CD14-positive monocyte (primary cell): ENCODE measurements around the gene AGA. TPM values are rescaled to one million over a fixed set of nuclear protein-coding genes. Genes with fewer than 3 reads are reported as not detected.
A peak's percentile ranks its signal among the peaks of the same experiment; 100 is the strongest.

Experiments
- DNase-seq, 3 donors: peaks; one replicate each; pipeline ENCODE4 v3.0.0-alpha.2; 2011 to 2022
- H2AFZ ChIP-seq: 2 replicates; pipeline ENCODE4 v1.6.0; 2012; ENCODE audit warnings: mild to moderate bottlenecking, low read depth, low read length, inconsistent platforms; ENCODE audit not compliant: insufficient read depth, poor library complexity, severe bottlenecking
- H3K27ac ChIP-seq, 2 donors: 1 replicate in 1 of 2; 2 replicates in 1 of 2; pipeline ENCODE4 v1.5.1; 2012 to 2013; ENCODE audit warnings: low read length in 2 of 2, control low read depth in 1 of 2, inconsistent platforms in 1 of 2, low read depth in 1 of 2, mild to moderate bottlenecking in 1 of 2
- H3K27me3 ChIP-seq, 2 donors: one replicate each; pipeline versions ENCODE4 v1.6.0 to v1.6.1; 2011 to 2013; ENCODE audit warnings: low read length in 2 of 2; ENCODE audit not compliant: control insufficient read depth in 2 of 2, insufficient read depth in 2 of 2
- H3K36me3 ChIP-seq, 2 donors: replicated peaks in 1 of 2; 1 replicate in 1 of 2; 2 replicates in 1 of 2; pipeline versions ENCODE4 v1.5.1 to v1.6.1; 2012 to 2013; ENCODE audit warnings: low read length in 2 of 2, control low read depth in 1 of 2, inconsistent platforms in 1 of 2, mild to moderate bottlenecking in 1 of 2; ENCODE audit not compliant: insufficient read depth in 2 of 2, control insufficient read depth in 1 of 2
- H3K4me1 ChIP-seq, 2 donors: 1 replicate in 1 of 2; 2 replicates in 1 of 2; pipeline versions ENCODE4 v1.5.1 to v1.6.1; 2012 to 2013; ENCODE audit warnings: low read length in 2 of 2, control low read depth in 1 of 2, inconsistent platforms in 1 of 2, mild to moderate bottlenecking in 1 of 2, moderate library complexity in 1 of 2; ENCODE audit not compliant: insufficient read depth in 2 of 2, control insufficient read depth in 1 of 2
- H3K4me2 ChIP-seq: replicated peaks from 2 replicates; pipeline ENCODE3; 2012; ENCODE audit warnings: low read length, moderate library complexity, mild to moderate bottlenecking; ENCODE audit not compliant: poor library complexity, severe bottlenecking; ENCODE audit errors: extremely low read depth
- H3K4me3 ChIP-seq, 3 experiments: fragments of 200-600 bp in 1 of 3; sonication (generic) in 1 of 3; replicated peaks in 1 of 3; 1 replicate in 2 of 3; 2 replicates in 1 of 3; pipeline ENCODE4 v1.5.1; 2011 to 2013; ENCODE audit warnings: low read length in 3 of 3, mild to moderate bottlenecking in 3 of 3, control low read depth in 2 of 3, low read depth in 2 of 3, inconsistent platforms in 1 of 3, moderate library complexity in 1 of 3
- H3K79me2 ChIP-seq: 2 replicates; pipeline ENCODE4 v1.6.0; 2012; ENCODE audit warnings: mild to moderate bottlenecking, control low read depth, inconsistent platforms, low read length, moderate library complexity; ENCODE audit not compliant: insufficient read depth
- H3K9ac ChIP-seq: 2 replicates; pipeline ENCODE4 v1.6.0; 2017; ENCODE audit warnings: low read length, mild to moderate bottlenecking; ENCODE audit not compliant: insufficient read depth, poor library complexity, severe bottlenecking
- H3K9me3 ChIP-seq, 2 donors: replicated peaks in 1 of 2; 1 replicate in 1 of 2; 2 replicates in 1 of 2; pipeline versions ENCODE4 v1.5.1 to v1.6.1; 2012 to 2013; ENCODE audit warnings: low read length in 2 of 2, control low read depth in 1 of 2; ENCODE audit not compliant: control insufficient read depth in 1 of 2, insufficient read depth in 1 of 2
- H4K20me1 ChIP-seq: 2 replicates; pipeline ENCODE4 v1.6.0; 2012; ENCODE audit warnings: mild to moderate bottlenecking, low read length, control low read depth, moderate library complexity; ENCODE audit not compliant: insufficient read depth
- H3K27ac Mint-ChIP-seq, 7 donors: one replicate each; pipeline ENCODE4 v1.8.0; 2020; ENCODE audit warnings: mild to moderate bottlenecking in 7 of 7, mixed read lengths in 7 of 7, moderate library complexity in 6 of 7, inconsistent platforms in 2 of 7
- H3K27me3 Mint-ChIP-seq, 3 donors: one replicate each; pipeline ENCODE4 v1.8.0; 2021 to 2022; ENCODE audit warnings: low read depth in 3 of 3, mild to moderate bottlenecking in 3 of 3, mixed read lengths in 3 of 3, moderate library complexity in 3 of 3, inconsistent platforms in 1 of 3
- H3K36me3 Mint-ChIP-seq, 2 donors: one replicate each; pipeline ENCODE4 v1.8.0; 2020; ENCODE audit warnings: mixed read lengths in 2 of 2, inconsistent platforms in 1 of 2, mild to moderate bottlenecking in 1 of 2
- H3K4me1 Mint-ChIP-seq: one replicate; pipeline ENCODE4 v1.8.0; 2020; ENCODE audit warnings: mild to moderate bottlenecking, mixed read lengths
- H3K4me3 Mint-ChIP-seq, 2 donors: one replicate each; pipeline ENCODE4 v1.8.0; 2020; ENCODE audit warnings: mild to moderate bottlenecking in 2 of 2, mixed read lengths in 2 of 2, moderate library complexity in 1 of 2
- H3K9me3 Mint-ChIP-seq, 7 donors: one replicate each; pipeline ENCODE4 v1.8.0; 2020 to 2022; ENCODE audit warnings: mixed read lengths in 7 of 7, mild to moderate bottlenecking in 6 of 7, moderate library complexity in 6 of 7, inconsistent platforms in 2 of 7
- CTCF ChIP-seq: fragments of 200-600 bp; IDR thresholded peaks from one replicate; pipeline ENCODE4 v1.8.0; 2022; ENCODE audit warnings: antibody characterized with exemption, mild to moderate bottlenecking
- WGBS: methylation state at CpG from one replicate; pipeline ENCODE4 v1.1.5; 2013; ENCODE audit warnings: missing lambda C conversion rate; ENCODE audit not compliant: insufficient coverage; 5-methylcytosine and 5-hydroxymethylcytosine counted together
- intact Hi-C, 2 donors: fragments of 100-400 bp; cut with micrococcal nuclease; formaldehyde crosslinking; loops; one replicate each; pipeline versions ENCODE4 v1.15.0 to v1.15.1; 2023
- polyA plus RNA-seq, 3 donors: library from polyadenylated mRNA; depleted of rRNA in 1 of 3; unstranded in 2 of 3; stranded (reverse) in 1 of 3; fragments of 300-500 nt in 2 of 3; fragments of >200 nt in 1 of 3; fragmentation: Illumina TruSeq in 2 of 3; gene quantifications; 1 replicate in 2 of 3; 2 replicates in 1 of 3; pipeline ENCODE4 v1.2.3, GENCODE V29; 2012 to 2021

AGA gene
- polyA plus RNA-seq, 3 donors = 23.0 to 43.1 (median 27.4) TPM

DNA sequence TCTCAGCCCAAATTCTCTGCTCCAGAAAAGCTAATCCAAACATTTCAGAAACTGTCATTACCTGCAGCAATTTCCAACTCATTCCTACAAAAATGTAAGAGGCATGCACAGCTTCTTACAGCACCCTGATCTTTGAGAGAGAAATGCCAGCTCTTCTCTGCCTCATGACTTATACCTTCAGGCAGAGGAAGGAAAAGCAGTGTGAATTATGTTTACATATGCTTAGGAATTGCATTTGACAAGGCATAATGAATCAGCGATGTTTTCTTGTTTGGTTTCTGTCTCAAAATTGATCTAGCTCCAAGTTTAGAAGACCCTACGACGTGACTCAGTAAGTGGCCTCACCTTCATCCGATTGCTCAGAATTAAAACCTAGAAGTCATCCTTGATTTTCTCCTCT lies 21.8 kb upstream of the AGA start:
- 98% methylated on average over 4 of the region's 4 CpGs for WGBS
- Histone ChIP-seq H3K4me3 (no peak overlapping the region), H3K36me3 (no peaks in the 10 kb centered on the region), H3K27ac (no peak overlapping the region), H3K9ac (no peak overlapping the region), H3K4me2 (no peak overlapping the region), H3K27me3 (no peaks in the 10 kb centered on the region), H3K79me2 (no peaks in the 10 kb centered on the region), H3K4me1 (no peaks in the 10 kb centered on the region), H2AFZ (no peak overlapping the region), H3K9me3 (no peaks in the 10 kb centered on the region), H4K20me1 (no peaks in the 10 kb centered on the region)
- H3K36me3 Mint-ChIP-seq = no peaks in the 10 kb centered on the region
- intact Hi-C loops = no loop called here
- no peaks in the 10 kb centered on the region for H3K4me1 Mint-ChIP-seq
- no peaks in the 10 kb centered on the region for H3K9me3 Mint-ChIP-seq
- TF ChIP-seq CTCF = no peak
- no peak overlapping the region for H3K27ac Mint-ChIP-seq
- DNase-seq = no peak
- no peak overlapping the region for H3K4me3 Mint-ChIP-seq
- peaks cover 0 to 1% (median 0%) of the 10 kb centered on the region in 3 donors for H3K27me3 Mint-ChIP-seq

GRCh38 chr4:177461606-177462005 lies 19.4 kb upstream of the AGA start:
- no peaks in the 10 kb centered on the region for H3K27me3 ChIP-seq
- no peaks in the 10 kb centered on the region for H3K36me3 Mint-ChIP-seq
- H3K27ac Mint-ChIP-seq = peak overlapping the region in 1 of 7 donors; percentile 16
- no peaks in the 10 kb centered on the region for H3K4me1 Mint-ChIP-seq
- H2AFZ ChIP-seq = no peak overlapping the region
- no peaks in the 10 kb centered on the region for H4K20me1 ChIP-seq
- no peaks in the 10 kb centered on the region for H3K79me2 ChIP-seq
- no peaks in the 10 kb centered on the region for H3K27me3 Mint-ChIP-seq
- 100% methylated on average over 4 of the region's 5 CpGs for WGBS
- no peak overlapping the region for H3K9ac ChIP-seq
- DNase-seq = no peak
- no peak overlapping the region for H3K4me3 Mint-ChIP-seq
- no peaks in the 10 kb centered on the region for H3K9me3 ChIP-seq
- intact Hi-C loops = no loop called here
- no peaks in the 10 kb centered on the region for H3K4me1 ChIP-seq
- H3K36me3 ChIP-seq = no peaks in the 10 kb centered on the region
- no peak for TF ChIP-seq CTCF
- no peaks in the 10 kb centered on the region for H3K9me3 Mint-ChIP-seq
- H3K4me2 ChIP-seq = no peak overlapping the region
- no peak overlapping the region for H3K27ac ChIP-seq
- H3K4me3 ChIP-seq = no peak overlapping the region
